ENCODE data around the gene LAPTM4A. TPM values are rescaled to one million over a fixed set of nuclear protein-coding genes. Genes with fewer than 3 reads are reported as not detected.

LAPTM4A gene
- total RNA-seq, 1 donor from 2014 or later = 196 TPM

DNA sequence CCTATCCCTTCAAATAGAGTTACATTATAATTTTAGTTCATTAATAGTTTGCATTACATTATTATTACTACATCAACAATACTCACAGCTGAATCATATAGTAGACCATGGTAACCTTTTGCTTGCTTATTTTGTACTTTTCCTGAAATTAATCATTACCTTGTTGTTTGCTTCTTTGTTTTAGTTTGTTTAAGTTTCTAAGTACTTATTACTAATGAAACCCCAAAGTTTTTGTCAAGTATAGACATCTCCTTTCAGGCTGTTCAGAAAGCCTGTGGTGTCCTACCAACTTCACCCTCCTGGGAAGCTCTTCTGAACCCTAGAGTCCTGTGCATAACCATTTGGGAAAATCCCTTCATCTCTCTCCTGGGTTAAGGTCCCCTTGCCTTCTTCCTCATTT, 43.5 kb upstream of the LAPTM4A start:
- H3K27ac Mint-ChIP-seq = no peak overlapping the region

DNA sequence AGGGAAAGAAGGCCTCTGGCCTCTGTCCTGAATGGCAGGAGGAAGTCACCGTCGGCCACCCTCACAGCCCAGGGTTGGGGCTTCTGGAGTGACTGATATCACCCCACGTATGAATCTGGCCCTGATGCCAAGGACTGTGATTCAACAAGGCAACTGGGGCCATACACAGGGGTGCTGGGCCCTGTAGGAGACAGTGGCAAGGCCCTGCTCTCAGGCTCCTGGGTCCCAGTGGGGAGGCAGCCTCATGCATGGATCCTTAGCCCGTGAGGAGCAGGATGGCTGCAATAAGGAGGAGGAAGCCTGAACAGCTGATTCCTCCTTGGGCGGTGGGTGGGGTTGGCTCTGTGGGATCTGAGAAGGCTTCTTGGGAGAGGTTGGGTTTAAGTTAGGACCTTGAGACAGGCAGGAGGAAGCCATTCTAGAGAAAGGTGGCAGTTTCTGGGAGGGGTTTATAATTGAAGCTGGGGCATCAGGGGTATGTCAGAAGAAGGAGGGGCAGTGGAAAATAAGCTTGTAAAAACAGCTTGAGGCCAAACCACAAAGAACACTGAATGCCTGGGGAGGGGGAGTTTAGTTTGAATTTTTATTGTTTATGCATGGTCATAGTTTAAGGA, 42.8 kb upstream of the LAPTM4A start:
- Mint-ChIP-seq H3K9me3 (peaks cover 4% of the 10 kb centered on the region), H3K27me3 (peaks cover 3% of the 10 kb centered on the region), H3K36me3 (no peaks in the 10 kb centered on the region), H3K27ac (peak overlapping the region; percentile 53), H3K4me1 (ENCODE audit: unreplicated experiment) (peaks cover 42% of the 10 kb centered on the region), H3K4me3 (no peak overlapping the region)
- no peak for DNase-seq (ENCODE audit: extremely low spot score, unreplicated experiment)
- TF ChIP-seq, protein P1, sequence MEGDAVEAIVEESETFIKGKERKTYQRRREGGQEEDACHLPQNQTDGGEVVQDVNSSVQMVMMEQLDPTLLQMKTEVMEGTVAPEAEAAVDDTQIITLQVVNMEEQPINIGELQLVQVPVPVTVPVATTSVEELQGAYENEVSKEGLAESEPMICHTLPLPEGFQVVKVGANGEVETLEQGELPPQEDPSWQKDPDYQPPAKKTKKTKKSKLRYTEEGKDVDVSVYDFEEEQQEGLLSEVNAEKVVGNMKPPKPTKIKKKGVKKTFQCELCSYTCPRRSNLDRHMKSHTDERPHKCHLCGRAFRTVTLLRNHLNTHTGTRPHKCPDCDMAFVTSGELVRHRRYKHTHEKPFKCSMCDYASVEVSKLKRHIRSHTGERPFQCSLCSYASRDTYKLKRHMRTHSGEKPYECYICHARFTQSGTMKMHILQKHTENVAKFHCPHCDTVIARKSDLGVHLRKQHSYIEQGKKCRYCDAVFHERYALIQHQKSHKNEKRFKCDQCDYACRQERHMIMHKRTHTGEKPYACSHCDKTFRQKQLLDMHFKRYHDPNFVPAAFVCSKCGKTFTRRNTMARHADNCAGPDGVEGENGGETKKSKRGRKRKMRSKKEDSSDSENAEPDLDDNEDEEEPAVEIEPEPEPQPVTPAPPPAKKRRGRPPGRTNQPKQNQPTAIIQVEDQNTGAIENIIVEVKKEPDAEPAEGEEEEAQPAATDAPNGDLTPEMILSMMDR (conservative IDR thresholded peaks at IDR 0.05) = no peak

More for the DNA sequence above, 43.5 kb upstream of the LAPTM4A start:
- Mint-ChIP-seq H3K9me3 (peaks cover 4% of the 10 kb centered on the region), H3K36me3 (no peaks in the 10 kb centered on the region), H3K4me1 (ENCODE audit: unreplicated experiment) (peaks cover 42% of the 10 kb centered on the region), H3K27me3 (peaks cover 3% of the 10 kb centered on the region), H3K4me3 (no peak overlapping the region)
- TF ChIP-seq, protein P1 (conservative IDR thresholded peaks at IDR 0.05) = no peak
- DNase-seq (ENCODE audit: extremely low spot score, unreplicated experiment) = no peak

DNA sequence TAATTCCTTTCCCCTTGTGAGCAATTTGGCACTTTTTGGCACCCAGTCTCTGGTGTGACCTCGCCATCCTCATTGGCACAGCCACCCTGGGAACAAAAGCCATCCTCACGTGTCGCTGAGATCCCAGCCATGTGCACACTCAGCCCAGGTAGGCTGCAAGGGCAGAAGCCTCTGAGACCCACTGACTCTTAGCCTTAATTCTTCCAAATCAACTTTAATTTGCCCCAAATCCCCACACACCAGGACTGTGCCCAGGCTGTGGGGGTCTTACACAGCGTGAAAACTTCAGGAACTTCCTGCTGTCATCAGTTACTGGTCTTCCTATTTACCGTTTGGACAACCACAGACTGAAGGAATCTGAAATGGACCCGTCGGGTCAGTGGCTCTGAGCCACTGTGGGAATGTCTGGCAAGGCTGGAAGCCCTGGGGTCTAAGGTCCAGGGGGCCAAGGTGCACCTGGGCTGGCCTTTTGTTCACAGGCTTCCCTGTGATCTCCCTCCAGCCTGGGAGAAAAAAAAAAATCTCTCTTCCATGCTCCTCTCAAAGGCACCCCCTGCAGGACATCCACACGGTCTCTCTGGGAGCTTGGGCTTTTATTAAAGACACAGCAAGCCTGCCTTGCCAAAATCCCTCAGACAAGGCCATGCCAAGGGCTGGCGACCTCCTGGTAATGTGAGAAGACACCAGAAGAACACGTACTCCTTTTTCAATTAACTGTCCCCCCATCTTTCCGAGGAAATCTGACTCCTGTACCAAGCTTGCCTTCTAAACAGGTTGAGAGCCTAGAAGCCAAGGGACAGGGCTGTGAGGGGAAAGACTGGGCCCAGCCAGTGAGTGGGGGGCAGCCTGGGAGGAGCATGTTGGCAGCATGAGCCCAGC, 42.1 kb upstream of the LAPTM4A start:
- H3K4me3 Mint-ChIP-seq = no peak overlapping the region
- DNase-seq (ENCODE audit: extremely low spot score, unreplicated experiment) = no peak
- H3K27me3 Mint-ChIP-seq = peaks cover 3% of the 10 kb centered on the region
- H3K9me3 Mint-ChIP-seq = peaks cover 4% of the 10 kb centered on the region
- no peaks in the 10 kb centered on the region for H3K36me3 Mint-ChIP-seq
- peaks cover 46% of the 10 kb centered on the region for H3K4me1 Mint-ChIP-seq (ENCODE audit: unreplicated experiment)
- TF ChIP-seq, protein P1 (conservative IDR thresholded peaks at IDR 0.05) = peak; percentile 71
- peak overlapping the region; percentile 53 for H3K27ac Mint-ChIP-seq

DNA sequence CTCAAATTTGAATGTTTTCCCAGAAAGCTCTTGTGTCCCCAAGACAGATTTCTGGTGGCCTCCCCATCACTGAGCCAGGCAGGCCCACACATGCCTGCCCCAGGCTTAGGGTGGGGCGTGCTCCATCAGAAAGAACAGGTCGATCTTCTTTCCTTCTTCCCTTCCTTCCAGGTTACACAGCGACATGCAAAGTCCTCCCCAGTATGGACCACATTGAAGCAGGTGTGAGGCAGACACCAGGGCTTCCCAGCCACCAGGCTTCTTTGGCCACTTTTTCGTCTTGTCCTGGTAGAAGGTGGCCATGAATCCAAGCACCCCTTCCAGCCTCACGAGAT, 41.4 kb upstream of the LAPTM4A start:
- Mint-ChIP-seq H3K4me3 (no peak overlapping the region), H3K27me3 (peaks cover 3% of the 10 kb centered on the region), H3K36me3 (no peaks in the 10 kb centered on the region), H3K27ac (no peak overlapping the region), H3K9me3 (peaks cover 4% of the 10 kb centered on the region), H3K4me1 (ENCODE audit: unreplicated experiment) (peaks cover 45% of the 10 kb centered on the region)
- no peak for DNase-seq (ENCODE audit: extremely low spot score, unreplicated experiment)
- TF ChIP-seq, protein P1 (conservative IDR thresholded peaks at IDR 0.05) = no peak

DNA sequence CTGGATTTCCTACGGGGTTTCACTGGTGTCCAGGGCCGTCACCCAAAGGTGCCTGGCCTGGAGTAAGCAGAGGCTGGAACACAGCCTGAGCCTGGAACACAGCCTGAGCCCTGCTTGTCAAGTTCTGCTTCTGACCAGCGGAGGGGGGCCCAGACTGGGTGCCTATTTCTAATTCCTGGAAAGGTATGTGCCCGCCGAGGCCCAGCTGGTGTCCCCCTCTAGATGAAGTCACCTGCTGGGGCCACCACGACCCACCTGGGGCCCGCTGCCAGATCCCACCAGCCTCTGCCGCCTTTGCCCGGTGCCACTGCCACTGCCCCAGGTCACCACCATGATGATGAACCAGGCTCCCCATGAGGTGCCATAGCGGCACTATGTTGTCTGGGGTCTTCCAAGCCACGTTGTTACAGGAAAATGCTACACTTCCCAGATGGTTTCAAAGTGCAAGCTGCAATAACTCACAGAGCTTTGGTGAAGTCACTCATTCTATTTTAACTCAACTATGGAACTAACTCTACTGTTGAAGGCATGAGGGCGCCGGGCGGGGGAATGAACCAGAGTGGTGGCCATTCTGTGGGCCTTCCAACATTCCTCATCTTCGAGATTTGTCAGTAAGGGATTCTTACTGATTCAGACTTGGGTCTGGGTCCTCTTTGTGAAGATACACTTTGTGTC, 40.9 kb upstream of the LAPTM4A start:
- peaks cover 3% of the 10 kb centered on the region for H3K27me3 Mint-ChIP-seq
- no peak overlapping the region for H3K4me3 Mint-ChIP-seq
- no peak overlapping the region for H3K27ac Mint-ChIP-seq
- DNase-seq (ENCODE audit: extremely low spot score, unreplicated experiment) = no peak
- peaks cover 4% of the 10 kb centered on the region for H3K9me3 Mint-ChIP-seq
- peaks cover 43% of the 10 kb centered on the region for H3K4me1 Mint-ChIP-seq (ENCODE audit: unreplicated experiment)
- no peaks in the 10 kb centered on the region for H3K36me3 Mint-ChIP-seq
- TF ChIP-seq, protein P1 (conservative IDR thresholded peaks at IDR 0.05) = no peak

All from type B pancreatic cell (in vitro differentiated cells).